Retinal pigment epithelial cell (primary cell): ENCODE data around the gene NR6A1.

ENCODE experiments used
- DNase-seq: peaks from one replicate; pipeline ENCODE4 v3.0.0-alpha.2; 2010; ENCODE audit warnings: low read depth
- H3K4me3 ChIP-seq: 2 replicates; pipeline ENCODE4 v1.5.1; 2011; ENCODE audit warnings: mild to moderate bottlenecking, low read length, control low read depth, moderate library complexity
- CTCF ChIP-seq: conservative IDR thresholded peaks from 2 replicates; pipeline ENCODE4 v1.5.1; 2011; ENCODE audit warnings: low read depth, low read length, control low read depth, inconsistent platforms

NR6A1 gene

GRCh38 chr9:124482431-124483031 is 288.6 kb downstream of the NR6A1 start:
- no peak for TF ChIP-seq CTCF
- DNase-seq = no peak

DNA sequence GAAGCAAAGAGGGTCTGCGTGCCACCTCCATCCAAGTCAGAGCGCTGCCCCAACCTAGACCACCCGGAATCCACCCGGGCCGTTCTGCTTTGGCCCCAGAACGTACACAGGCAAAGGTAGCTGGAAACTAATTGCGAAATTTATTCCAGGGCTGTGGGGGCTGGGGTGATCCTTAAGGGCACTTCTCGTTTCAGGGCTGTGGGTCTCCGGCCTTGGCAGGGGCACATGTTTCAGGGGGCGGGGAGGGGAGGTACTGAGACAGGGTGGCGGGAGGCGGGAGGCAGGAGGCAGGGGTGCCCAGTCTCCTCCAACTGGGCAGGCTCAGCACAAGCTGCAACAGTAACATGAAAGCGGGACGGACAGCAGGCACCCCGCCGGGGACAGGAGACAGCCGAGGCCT is 290.0 kb downstream of the NR6A1 start:
- DNase-seq = no peak
- no peak overlapping the region for H3K4me3 ChIP-seq
- no peak for TF ChIP-seq CTCF

More at GRCh38 chr9:124482431-124483031, 288.6 kb downstream of the NR6A1 start:
- H3K4me3 ChIP-seq = no peak overlapping the region

DNA sequence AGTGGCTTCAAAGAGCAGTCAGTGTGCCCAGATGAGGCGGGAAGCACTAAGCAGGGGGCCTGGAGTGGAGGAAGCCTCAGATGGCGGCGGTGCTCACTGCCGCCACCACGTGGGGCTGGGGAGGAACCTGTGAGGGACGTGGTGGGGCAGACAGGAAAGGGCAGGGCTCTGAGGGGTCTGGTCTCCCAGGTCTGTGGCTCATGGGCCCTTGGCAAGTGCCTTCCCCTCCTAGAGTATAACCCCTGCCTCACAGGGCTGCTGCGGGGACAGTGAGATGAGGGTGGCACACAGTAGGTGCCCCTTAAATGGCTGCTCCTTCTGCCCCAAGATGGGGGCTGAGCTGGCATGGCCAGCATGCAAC is 290.5 kb downstream of the NR6A1 start:
- no peak overlapping the region for H3K4me3 ChIP-seq
- peak; percentile 49 for TF ChIP-seq CTCF
- DNase-seq = no peak

DNA sequence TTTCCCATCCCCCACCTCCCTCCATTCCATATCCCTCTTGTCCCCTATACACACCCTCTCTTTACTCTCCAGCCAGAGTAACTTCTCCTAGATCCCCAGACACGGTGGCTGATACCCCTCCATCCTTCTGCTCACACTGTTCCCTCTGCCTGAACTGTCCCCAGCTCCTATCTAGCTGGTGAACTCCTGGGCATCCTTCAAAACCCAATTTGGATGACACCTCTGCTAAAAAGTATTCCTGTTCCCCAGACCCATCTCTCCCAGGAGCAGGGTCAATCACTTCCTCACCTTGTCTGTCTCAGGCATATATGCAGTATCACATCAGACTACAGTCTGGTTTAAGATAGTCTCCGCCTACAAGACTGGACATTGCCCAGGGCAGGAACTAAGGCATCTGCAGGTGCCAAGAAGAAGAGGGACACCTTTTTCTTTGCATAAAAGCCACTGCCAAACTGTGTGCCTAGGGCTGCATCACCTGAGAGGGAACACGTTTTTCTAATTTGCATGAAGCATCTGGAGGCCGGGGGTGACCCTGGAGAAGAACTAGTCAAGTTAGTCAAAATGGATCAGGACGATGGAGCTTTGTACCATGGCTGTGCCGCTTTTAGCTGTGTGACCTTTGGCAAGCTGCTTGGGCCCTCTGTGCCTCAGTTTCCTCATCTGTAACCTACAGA is 291.0 kb downstream of the NR6A1 start:
- no peak for TF ChIP-seq CTCF
- H3K4me3 ChIP-seq = no peak overlapping the region
- no peak for DNase-seq

DNA sequence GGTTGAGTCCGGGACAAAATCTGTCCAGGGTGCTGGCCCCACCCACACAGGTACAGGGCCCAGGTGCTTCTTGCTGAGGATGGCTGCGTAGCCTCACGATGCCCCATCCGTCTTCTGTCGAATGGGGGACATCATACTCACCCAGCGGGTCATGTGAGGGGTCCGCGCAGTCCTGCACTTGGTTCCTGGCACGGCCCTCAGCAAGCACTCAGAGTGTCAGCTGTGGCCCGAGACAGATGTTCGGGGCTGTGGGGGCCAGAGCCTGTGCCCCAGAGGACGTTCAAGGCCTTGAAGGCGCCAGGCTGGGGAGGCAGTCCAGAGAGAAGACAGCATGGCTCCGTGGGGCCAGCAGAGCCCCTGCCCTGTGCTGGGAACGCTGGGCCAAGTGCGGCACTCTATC is 291.7 kb downstream of the NR6A1 start:
- H3K4me3 ChIP-seq = no peak overlapping the region
- no peak for TF ChIP-seq CTCF
- no peak for DNase-seq

DNA sequence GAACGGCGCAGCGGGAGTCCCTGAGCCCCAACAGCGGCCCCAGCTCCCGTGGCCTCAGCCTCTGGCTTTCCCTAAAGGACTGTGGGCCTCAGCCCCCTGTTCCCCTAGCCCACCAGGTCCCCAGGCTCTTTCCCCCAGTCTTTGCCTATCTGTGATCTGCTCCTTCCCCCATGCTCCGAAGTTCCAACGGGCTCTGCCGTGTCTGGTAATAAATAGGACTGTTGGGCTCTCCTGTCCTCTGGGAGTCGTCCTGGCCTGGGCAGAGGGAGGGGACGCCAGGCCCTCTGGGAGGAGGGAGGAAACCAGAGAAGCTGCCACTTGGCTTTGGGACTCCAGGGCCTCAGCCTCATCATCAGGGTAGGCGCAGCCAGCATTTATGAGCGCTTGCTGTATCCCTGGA is 292.8 kb downstream of the NR6A1 start:
- DNase-seq = no peak
- no peak for TF ChIP-seq CTCF
- H3K4me3 ChIP-seq = no peak overlapping the region

DNA sequence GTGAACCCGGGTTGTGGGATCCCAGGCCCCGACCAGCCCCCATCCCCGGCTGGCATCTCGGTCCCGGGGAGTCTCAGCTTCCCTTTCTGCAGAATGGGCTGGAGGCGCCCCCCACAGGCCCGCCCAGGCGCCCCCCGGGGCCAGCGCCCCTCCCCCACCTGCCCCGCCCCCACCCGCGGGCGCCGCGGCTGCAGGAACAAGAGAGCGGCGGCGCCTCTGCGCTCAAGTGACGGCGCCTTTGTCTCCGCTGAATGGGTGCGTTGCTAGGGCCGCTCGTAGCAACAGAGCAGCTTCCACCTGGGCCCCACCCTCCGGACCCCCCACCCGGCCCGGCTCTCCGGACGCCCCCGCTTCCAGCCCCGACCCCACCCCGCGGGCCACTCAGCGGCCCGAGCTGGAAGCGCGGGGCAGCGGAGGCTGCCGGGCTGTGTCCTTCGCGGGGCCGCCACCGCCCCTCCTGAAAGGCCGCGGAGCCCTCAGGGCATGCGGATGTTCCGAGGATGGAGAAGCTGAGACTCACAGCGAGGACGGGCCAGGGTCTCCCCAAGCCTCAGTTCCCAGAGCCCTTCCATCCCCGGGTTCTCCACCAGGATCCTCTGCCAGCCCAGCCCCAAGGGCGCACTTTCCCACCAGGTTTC is 293.3 kb downstream of the NR6A1 start:
- peak overlapping the region; percentile 10 for H3K4me3 ChIP-seq
- no peak for TF ChIP-seq CTCF
- no peak for DNase-seq
